GM12878 (cell line): ENCODE results near the gene PNMA6F.

ENCODE experiments used
- ATF7 ChIP-seq: fragments of 450-650 bp; IDR thresholded peaks from 2 replicates; pipeline ENCODE4 v1.6.1; 2016; ENCODE audit warnings: low read depth, mild to moderate bottlenecking
- CBX5 ChIP-seq: sonication (generic); IDR thresholded peaks from 2 replicates; pipeline ENCODE4 v1.6.1; 2016; ENCODE audit warnings: low read depth, moderate library complexity, mild to moderate bottlenecking, inconsistent platforms
- CTCF ChIP-seq, 3 experiments: IDR thresholded peaks in 2 of 3; conservative IDR thresholded peaks in 1 of 3; 2 replicates each; pipeline ENCODE4 v1.5.1; 2011; ENCODE audit warnings: low read depth in 3 of 3, low read length in 3 of 3, mild to moderate bottlenecking in 3 of 3, control low read depth in 2 of 3, moderate library complexity in 2 of 3, inconsistent platforms in 1 of 3, mixed read lengths in 1 of 3; ENCODE audit not compliant: control insufficient read depth in 2 of 3, insufficient read depth in 1 of 3; ENCODE audit errors: extremely low read depth in 1 of 3
- EZH2 ChIP-seq: IDR thresholded peaks from 2 replicates; pipeline ENCODE4 v1.6.1; 2012; ENCODE audit warnings: low read depth, mild to moderate bottlenecking, control low read depth, inconsistent platforms, low read length, borderline replicate concordance; ENCODE audit not compliant: control insufficient read depth
- KDM1A ChIP-seq: fragments of 200-600 bp; sonication (generic); IDR thresholded peaks from 2 replicates; pipeline ENCODE4 v1.6.1; 2016; ENCODE audit warnings: borderline replicate concordance
- POLR2AphosphoS5 ChIP-seq: IDR thresholded peaks from 2 replicates; pipeline ENCODE4 v1.6.1; 2011; ENCODE audit warnings: mild to moderate bottlenecking, low read length, inconsistent platforms
- SMC3 ChIP-seq: IDR thresholded peaks from 2 replicates; pipeline ENCODE4 v1.6.1; 2011; ENCODE audit warnings: low read length, improper control_type of control experiment, borderline replicate concordance
- SUZ12 ChIP-seq: fragments of 200-600 bp; sonication (generic); IDR thresholded peaks from one replicate; pipeline ENCODE4 v1.6.1; 2018; ENCODE audit warnings: antibody characterized with exemption, mild to moderate bottlenecking; ENCODE audit not compliant: unreplicated experiment
- TAF1 ChIP-seq: IDR thresholded peaks from 2 replicates; pipeline ENCODE4 v1.6.1; 2011; ENCODE audit warnings: mild to moderate bottlenecking, low read depth, low read length, borderline replicate concordance
- ZNF384 ChIP-seq: IDR thresholded peaks from 2 replicates; pipeline ENCODE4 v1.6.1; 2012; ENCODE audit warnings: low read depth, mild to moderate bottlenecking, low read length, improper control_type of control experiment, borderline replicate concordance

DNA sequence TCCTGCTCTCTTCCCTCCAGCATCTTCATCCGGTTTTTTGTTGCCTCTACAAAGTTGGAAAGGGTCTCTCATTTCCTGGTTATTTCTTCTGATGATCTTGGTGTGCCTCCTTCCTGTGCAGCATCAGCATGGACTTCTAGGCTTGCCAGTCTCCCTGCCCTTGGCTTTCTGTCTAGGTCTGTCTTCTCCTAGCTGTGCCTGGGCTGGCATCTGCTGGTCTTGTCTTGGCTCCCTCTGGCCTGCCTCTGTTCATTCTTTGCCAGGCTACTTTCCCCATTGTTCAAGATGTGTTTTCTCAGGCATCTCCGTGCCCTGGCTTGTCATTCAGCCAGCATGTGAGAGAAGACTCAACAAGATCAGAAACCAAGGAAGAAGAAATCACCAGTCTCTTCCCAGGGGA lies 22.1 kb upstream of the PNMA6F start:
- TF ChIP-seq SMC3: no peak
- no peak for TF ChIP-seq CBX5
- TF ChIP-seq SUZ12: no peak
- TF ChIP-seq ATF7: no peak
- TF ChIP-seq ZNF384: no peak
- no peak for TF ChIP-seq KDM1A
- TF ChIP-seq CTCF (IDR thresholded peaks at IDR 0.05 in 2 of 3, conservative IDR thresholded peaks at IDR 0.05 in 1 of 3; ENCODE audit: control insufficient read depth in 2 of 3, extremely low read depth in 1 of 3, insufficient read depth in 1 of 3, low read depth in 3 of 3, low read length in 3 of 3): no peak
- TF ChIP-seq TAF1: no peak
- no peak for TF ChIP-seq EZH2
- TF ChIP-seq POLR2AphosphoS5: no peak
